Measurements from ENCODE around the gene GLB1L3.
A peak's percentile ranks its signal among the peaks of the same experiment; 100 is the strongest.
"Not testable (repeated sequence)": the region's sequence is repeated elsewhere in the genome, so short reads cannot be mapped to it uniquely, and the experiment has no call there.

Gene GLB1L3

DNA sequence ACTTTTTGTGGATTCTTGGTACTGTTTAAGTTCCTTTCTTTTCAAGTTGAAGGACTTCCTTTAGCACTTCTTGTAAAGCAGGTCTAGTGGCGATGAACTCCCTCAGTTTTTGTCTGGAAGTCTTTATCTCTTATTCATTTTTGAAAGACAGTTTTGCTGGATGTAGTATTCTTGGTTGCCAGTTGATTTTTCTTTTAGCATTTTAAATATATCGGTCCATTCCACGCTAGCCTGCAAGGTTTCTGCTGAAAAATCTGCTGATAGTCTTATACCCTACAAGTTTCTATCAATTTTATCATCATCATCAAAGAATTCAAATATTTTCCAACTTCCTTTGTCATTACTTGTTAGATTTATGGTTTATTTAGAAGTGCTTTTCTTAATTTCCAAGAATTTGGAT, 40.9 kb downstream of the GLB1L3 start:
- DNase-seq: no peak

DNA sequence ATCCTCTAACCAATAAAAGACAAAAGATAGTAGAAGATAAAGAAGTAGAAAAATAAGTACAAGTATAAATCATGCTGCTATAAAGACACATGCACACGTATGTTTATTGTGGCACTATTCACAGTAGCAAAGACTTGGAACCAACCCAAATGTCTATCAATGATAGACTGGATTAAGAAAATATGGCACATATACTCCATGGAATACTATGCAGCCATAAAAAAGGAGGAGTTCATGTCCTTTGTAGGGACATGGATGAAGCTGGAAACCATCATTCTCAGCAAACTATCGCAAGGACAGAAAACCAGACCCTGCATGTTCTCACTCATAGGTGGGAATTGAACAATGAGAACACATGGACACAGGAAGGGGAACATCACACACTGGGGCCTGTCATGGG, 45.2 kb downstream of the GLB1L3 start:
- DNase-seq: not testable (repeated sequence)

DNA sequence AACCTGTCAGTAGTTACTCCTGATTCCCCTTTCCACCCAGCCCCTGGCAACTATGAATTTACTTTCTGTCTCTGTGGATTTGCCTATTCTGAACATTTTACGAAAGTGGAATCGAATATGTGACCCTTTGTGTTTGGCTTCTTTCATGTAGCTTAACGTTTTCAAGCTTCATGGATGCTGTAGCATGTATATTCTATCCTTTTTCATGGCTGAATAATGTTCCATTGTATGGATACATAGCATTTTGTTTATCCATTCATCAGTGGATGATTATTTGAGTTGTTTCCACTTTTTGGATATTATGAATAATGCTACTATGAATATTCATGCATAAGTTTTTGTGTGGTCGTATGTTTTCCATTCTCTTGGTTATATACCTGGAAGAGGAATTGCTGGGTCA, 46.4 kb downstream of the GLB1L3 start:
- DNase-seq: no peak

DNA sequence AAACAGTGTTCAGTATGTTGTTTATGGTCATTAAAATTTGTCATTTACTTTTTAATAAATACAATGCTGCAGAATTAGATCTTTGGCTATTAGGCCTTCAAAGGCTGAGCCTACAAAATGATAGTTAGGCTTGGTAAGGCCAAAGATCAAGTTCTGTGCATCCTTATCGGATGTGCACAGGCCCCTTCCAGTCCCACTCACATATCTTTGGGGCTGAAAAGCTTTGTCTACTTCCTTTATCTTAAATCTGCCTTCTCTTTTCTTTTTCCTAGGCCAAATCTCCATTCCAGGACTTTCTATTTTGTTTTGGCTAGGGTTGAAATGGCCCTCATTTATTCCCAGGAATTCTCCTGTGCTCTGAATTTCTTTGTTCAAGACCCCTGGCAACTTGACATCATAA, 52.3 kb downstream of the GLB1L3 start:
- DNase-seq: no peak

DNA sequence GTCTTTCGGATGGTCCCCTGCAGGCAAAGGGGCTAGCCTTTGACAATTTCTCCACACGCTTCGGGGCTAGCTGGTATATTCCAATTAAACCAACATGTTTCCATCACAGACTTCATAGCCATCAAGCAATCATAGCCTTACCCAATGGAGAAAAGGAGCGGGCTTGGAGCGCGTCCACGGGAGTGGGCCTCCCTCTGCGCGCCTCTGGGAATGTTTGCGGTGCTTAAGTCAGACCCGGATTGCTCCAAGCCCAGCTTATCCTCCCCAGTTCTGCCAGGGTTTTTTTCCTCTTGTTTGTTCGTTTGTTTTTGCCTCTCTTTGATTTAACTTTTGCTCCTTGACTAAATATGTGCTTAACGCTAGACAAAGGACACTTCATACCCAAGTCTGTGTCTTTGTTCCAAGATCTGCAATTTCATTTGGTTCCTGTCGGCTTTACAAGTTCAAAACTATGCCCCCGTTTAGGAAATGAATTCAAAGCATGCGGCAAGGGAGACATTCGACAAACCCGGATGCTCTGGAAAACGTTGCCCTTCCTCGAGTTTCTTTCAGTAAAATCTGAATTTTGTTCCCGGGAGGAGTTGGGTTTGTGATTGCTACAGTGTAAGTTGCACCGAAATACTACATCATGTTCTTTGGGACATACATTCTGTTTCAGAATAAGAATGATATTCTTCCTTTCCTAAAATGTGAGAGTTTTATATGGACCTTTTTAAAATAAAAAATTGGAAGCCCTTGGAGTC, 54.6 kb downstream of the GLB1L3 start:
- DNase-seq: no peak

DNA sequence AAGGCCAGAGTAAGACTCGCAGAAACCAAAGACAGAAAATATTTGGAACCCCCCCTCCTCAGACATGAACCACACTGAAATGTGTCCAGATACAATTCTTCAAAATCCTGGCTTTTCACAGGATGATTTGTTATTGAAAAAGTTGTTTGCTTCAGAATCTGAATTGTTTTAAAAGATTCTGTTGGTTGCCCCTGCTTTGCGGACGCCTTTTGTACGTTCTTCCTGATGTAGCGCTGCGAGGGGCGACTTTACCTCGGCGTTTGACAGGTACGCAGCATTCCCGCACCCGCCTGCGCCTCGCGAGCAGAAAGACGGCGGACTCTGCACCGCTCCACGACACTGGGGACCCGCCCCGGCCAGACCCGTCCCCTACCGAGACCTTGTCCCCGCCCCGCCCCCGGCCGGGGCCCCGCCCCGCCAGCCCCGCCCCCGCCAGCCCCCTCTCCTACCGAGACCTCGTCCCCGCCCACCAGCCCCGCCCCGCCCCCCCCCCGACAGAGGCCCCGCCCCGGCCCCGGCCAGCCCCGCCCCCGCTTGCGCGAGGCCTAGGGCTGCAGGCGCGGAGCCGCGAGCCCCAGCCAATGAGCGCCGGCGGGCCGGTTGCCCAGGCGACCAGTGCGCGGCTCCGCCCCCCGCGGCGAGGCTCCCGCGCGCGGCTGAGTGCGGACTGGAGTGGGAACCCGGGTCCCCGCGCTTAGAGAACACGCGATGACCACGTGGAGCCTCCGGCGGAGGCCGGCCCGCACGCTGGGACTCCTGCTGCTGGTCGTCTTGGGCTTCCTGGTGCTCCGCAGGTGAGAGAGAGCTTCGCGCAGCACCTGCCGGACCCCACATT, 55.4 kb downstream of the GLB1L3 start, which contains the start of gene GLB1L2:
Gene GLB1L2 (plus strand): TSS at position 635 of the 835 bp plus-strand sequence. CDS start 74 bp downstream, at position 709.
- peak; percentile 78 for DNase-seq

DNA sequence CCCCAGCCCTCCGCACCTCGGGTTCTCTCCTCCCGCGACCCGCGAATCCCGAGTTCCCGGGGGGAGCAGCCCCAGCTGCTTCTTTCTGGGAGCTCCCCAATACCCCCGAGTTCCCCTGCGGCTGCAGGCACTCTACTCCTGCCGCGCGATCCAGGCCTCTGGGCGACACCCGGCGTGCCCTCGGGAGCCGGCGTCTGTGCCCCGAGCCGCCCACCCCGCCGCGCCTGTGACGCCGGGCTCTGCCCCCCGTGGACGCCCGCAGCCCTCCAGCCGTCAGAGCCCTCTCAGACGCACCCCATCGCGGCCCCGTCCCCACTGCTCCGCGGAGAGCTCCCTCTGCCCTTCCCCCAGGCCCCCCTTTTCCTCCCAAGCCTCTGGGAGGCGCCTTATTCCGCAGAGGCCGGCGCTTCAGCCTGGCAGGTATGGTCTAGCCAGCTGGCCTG, 56.0 kb downstream of the GLB1L3 start:
- peak; percentile 39 to 68 for DNase-seq

DNA sequence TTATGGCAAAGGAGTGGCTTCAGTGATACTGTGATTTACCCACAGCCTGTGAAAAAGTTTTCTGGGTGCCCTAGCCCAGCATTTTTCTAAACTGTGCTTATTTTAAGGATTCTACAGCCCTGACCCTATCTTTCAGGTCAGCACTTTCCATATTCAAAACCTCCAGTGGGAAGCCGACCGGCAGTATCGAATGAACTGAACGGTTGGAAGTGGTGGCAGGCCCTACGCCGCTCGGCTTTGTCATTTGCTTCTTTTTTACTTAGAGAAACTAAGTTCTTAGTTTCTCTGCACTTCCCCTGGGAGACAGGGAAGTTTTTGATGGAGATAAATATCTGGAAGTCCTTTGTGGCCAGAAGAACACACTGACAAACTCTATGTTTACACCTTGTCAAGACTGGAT, 56.6 kb downstream of the GLB1L3 start:
- DNase-seq: no peak

DNA sequence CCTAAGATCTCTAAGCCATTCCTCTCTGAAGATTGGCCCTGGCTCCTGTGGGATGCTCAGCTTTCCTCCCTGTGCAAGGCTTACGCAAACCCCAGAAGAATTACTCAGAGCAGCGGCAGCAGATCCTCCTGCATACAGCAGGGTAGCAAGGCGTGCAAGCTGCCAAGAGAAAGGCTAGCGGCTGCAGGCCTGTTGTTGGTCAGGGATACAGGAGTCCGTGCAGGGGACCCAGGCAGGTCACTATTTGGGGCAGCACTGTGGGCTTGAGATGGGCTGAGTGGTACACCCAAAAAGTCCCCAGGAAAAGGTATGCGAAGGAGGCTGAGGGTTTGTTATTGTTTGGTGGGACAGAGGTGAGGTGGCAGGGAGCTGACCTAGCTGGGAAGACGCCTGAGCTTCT, 57.1 kb downstream of the GLB1L3 start:
- no peak for DNase-seq

DNA sequence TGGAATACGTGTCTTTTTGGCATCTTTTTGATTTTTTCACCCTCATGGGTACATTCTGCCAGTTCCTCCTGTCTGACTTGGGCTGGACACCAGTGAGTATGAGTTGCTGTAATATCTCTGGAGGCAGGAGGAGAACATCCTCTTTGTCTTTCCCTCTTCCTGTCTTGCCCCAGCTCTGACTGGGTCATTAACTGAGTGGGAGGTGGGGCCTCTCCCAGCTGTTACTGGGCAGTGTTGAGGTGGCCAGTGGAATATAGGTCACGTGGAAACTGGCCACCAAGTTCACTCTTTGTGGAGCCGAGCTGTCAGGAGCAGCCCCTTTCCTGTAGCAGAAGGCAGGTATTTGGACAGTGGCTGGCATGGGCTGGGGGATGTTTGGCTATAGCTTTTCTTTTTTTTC, 57.8 kb downstream of the GLB1L3 start:
- no peak for DNase-seq

DNA sequence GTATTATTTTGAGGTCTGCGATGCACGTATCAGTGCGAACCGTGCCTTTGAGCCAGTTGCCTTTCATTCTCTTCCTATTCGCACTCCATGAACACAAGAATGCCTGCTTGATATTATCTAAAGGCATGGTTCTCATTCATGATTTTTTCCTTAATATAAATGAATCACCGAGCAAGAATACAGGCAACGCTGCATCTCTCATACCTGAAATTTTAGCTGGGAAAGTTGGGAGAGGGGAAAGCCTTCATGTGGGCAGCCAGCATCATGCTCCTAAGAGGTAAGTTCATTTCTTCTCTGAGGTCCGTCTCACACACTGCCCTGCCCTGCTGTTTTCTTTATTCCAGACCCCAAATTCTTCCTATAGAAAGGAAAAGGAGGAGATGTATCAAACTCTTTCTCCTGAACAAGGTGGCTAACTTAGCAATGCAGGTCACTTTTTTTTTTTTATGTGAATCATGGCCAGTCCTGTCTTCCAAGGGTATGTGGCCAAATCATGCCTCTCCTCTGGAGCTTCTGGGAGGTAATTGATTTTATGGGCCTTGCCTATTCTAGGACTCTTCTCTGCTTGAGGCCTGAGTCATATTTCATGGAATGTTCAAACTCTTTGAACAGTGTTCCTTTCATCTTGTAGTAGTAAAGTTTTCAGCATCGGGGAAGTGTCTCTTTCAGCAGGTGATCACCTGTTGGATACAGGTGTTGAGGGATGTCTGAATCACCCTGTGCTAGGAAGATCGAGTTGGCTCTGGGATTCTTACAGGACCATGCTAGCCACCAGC, 58.8 kb downstream of the GLB1L3 start:
- DNase-seq: no peak

DNA sequence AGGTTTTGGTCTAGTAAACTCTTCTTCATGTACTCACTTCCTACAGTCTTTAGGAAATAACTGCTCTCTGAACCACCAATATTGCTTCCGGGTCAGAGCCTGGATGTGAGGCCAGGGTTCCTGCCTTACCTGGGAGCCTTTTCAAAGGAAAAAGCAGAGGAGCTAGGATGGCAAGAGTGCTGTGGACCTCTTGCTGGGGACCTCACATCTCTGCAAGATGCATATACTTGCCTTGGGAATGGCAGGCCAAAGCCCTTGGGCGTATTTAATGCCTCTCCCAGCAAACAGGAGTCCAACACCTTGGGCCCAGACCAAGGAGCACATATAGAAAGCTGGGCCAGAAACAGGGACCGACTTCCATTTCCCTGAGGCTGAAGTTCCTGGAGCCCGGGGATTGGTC, 60.9 kb downstream of the GLB1L3 start:
- DNase-seq: no peak

DNA sequence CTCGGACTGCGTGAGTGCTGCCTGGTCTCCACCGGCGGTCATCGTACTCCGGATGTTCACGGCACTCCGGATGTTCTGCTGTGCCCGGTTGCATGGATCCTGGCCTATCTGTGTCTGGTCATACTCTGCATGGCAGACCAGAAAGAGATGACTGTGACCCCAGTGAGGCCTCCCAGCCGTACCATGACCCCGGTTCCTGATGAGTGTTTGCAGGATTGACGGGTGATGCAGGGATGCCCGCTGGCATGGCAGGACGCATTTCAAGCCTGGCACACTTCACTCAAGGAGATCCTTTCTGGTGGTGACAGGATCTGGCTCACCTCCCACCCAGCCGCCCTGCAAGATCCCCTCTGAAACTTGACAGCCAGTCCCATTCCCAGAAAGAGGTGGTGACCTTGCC, 61.9 kb downstream of the GLB1L3 start:
- no peak for DNase-seq

DNA sequence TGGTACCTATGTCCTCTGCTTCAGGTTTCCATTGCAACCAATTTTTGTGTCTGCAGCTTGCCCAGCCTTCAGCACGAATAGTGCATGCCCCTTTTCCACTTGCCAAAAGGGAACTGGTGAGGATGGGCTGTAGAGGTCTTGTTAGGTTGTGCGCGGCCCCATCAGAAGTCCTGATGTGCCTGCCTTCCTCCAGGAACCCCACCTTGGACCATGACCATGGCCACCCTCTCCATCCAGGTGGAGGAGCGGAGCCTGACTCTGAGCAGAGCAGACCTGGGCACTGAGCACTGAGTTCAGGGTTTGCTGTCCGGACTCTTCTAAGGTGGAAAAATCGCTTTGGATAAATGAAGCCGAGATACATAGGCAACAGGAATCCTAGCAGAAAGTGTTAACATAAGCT, 62.5 kb downstream of the GLB1L3 start:
- DNase-seq: no peak

DNA sequence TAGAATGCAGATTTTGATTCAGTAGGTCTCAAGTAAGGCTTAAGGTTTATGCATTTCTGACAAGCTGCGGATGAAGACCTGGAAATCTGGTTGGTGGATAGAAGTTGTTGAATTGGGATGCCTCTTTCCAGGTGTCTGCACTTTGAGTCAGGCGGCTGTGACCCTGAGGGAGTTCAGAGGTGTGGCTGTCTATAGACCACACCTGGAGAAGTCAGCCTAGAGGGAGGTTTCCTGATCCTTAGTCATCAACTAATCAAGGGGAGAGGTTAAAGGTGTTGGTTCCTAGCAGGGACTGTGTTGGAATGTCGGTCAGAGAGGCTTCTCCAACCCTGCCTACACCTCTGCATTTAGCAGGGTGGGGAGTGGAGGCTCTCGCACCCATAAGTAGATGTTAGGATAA, 63.6 kb downstream of the GLB1L3 start:
- no peak for DNase-seq

DNA sequence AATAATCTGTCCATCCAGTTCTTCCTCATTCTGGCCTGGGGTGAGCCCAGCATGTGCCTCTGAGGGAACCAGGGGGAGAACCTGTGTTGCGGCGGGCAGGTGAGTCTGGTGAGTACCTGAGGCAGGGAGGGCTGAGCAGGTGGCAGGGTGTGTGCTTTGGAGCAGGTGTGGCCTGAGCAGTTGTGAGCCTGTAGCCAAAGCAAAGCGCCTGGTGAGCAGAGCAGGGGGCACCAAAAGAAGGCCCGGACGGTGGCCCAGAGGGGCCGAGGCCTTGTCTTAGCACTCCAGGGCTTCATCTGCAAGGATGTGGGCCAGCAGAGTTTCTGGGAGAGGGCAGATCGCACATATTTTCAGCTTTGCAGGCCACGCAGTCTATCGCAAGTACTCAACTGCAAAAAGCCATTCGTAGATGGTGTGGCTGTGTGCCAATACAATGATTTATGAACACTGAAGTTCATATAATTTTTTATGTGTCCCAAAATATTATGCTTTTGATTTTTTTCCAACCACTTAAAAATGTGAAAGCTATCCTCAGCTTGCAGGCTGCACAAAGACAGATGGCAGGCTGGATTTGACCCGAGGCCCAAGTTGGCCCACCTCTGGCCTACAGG, 64.3 kb downstream of the GLB1L3 start:
- peak; percentile 42 to 69 for DNase-seq

DNA sequence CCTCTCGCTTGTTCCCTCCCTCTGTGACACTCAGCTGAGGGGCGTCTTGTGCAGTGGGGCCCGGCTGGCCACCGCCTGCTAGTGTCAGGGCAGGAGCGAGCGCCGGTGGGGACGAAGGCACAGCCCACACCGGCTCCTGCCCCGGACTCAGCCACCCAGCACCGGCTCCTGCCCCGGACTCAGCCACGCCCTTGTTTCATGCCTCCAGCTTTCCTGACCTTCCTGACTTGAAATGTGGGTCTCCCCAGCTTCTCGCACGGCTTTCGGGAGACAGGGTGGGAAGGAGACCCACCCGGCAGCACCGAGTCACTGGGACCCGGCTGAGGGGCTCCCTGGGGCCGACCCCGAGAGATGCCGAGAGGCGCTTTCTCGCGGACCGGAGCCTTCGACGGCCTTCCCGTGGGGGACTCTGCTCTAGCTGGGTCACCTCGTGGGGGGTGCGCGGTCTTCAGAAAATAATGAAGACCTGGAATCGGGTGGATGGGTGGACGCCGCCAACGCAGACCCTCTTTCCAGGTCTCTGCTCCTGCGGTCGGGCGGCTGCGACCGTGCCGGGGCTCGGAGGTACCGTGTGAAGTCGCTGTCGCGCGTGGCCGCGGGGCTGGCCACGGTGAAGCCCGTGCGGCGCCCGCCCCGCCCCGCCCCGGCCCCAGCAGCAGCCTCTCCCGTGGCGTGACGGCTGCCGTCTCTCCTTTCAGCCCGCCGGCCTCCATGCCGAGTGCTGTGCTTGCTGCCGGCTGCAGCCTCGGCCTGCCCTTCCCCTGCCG, 65.8 kb downstream of the GLB1L3 start:
- DNase-seq: no peak

DNA sequence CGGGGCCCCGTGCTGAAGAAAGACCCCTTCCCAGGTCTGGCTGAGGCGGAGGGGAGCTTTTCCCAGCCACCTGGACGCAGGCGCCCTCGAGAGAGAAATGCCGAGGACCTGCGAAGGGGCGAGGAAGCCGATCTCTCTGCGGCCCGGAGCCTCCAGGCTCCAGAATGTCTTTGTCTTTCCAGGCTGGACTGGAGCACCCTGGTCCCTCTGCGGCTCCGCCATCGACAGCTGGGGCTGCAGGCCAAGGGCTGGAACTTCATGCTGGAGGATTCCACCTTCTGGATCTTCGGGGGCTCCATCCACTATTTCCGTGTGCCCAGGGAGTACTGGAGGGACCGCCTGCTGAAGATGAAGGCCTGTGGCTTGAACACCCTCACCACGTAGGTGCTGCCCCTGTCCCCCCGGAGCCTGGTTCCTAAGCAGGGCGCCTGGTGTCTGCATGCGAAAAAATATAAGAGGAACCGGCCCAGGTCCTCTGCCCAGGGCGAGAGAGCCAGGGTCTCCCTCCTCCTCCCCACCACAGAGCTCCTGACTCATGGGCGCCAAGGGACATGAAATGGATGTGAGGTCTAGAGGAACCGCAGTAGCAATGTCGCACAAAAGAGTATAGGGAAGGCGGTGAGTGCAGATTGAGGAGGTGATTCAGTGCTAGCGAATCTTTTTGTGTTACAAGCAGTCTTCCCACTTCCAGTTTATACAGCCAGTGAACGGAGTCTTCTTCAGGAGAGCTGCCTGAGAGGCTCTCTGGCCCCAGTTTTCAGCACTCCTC, 66.6 kb downstream of the GLB1L3 start:
- no peak for DNase-seq

DNA sequence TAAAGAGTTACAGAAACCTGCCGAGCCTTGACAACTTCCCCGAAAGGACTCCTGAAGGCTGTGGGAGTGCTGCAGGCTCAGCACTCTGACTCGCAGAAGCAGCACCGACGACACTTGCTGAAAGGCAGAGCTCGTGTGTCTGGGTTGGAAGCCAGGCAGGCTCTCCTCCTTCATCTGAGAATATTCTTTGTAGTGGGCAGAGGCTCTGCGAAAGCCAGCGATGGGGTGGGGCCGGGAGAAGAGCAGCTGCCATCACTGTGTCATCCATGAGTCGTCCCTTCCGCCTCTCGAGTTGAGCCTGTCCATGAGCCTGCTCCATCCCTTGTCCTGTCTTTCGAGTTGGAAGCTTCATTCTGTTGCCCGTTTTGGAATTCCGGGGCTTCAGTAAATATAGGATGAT, 67.5 kb downstream of the GLB1L3 start:
- DNase-seq: no peak

DNA sequence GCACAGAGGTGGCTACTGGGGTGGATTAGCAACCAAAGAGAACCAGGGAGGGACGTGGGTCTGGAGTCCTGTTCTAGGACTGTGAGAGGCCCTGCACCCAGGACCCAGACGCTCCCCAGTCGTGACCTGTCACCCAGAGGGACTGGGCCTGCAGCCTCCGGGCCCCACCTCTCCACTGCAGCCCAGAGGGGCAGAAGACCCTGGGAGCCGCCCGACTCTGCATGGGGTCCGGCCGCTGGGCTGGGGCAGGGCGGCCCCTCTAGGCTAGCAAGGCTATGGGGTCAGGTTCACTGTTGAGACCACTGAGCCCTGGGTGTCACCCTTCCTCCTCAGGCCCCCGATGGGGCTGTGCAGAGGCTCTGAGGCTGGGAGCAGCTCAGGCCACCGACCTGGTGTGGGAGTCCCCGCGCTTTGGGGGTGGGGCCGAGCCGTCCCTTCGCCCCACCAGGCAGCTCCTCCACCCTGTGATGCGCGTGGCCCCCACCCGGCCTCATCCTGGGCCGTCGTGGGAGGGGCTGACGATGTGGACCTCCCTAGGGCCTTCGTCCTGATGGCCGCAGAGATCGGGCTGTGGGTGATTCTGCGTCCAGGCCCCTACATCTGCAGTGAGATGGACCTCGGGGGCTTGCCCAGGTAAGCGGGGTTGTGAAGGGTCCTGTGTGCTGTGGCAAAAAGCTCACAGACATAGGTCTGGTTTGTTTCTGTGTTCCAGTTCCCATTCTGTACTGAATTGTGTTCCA, 68.5 kb downstream of the GLB1L3 start:
- not testable (repeated sequence) for DNase-seq

DNA sequence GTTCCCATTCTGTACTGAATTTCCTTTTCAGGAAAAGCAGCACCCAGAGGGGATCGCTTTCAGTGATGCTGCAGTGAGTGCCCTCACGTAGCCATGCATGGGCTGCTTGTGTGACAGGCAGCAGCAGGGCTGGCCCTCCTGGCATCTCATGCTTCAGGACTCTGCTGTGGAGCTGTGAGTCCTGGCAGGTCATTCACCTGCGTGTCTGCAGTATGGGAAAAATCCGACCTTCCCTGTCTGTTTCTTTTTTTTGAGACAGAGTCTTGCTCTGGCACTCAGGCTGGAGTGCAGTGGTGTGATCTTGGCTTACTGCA, 69.0 kb downstream of the GLB1L3 start:
- DNase-seq: no peak
